ENCODE results near the gene H2BK1. TPM values are rescaled to one million over a fixed set of nuclear protein-coding genes. Genes with fewer than 3 reads are reported as not detected.

The H2BK1 gene
- total and polyA plus RNA-seq, 2 of the 13 experiments (the other 11 are each of a cell fraction or from before 2014, with no cell fraction given): not detected

GRCh38 chr7:151168003-151168786 is 42.1 kb downstream of the H2BK1 start (continued):
- TF ChIP-seq CERS6 (CRISPR knock-in tag; IDR thresholded peaks at IDR 0.05): no peak
- no peak for TF ChIP-seq HNRNPUL1 (IDR thresholded peaks at IDR 0.05; ENCODE audit: low read depth, low read length)
- TF ChIP-seq RBM39 (IDR thresholded peaks at IDR 0.05; ENCODE audit: low read depth, low read length, poor library complexity, severe bottlenecking): peak; percentile 56
- no peak for TF ChIP-seq MTF1 (CRISPR knock-in tag; IDR thresholded peaks at IDR 0.05)
- no peak for TF ChIP-seq ZNF484 (CRISPR knock-in tag; IDR thresholded peaks at IDR 0.05; ENCODE audit: borderline replicate concordance, low read depth)
- TF ChIP-seq THRA (CRISPR knock-in tag; IDR thresholded peaks at IDR 0.05; ENCODE audit: borderline replicate concordance): no peak
- TF ChIP-seq ZFX (CRISPR knock-in tag; IDR thresholded peaks at IDR 0.05; ENCODE audit: low read depth): no peak

- no peaks in the 10 kb centered on the region for H3K36me3 ChIP-seq (replicated peaks in 1 of 2; ENCODE audit: control insufficient read depth in 1 of 2, insufficient read depth in 2 of 2, low read length in 2 of 2)
- ATAC-seq (peak; percentile 76), DNase-seq (ENCODE audit: low spot score) (no peak), FAIRE-seq (no peak)
- no peaks in the 10 kb centered on the region for H3K4me1 ChIP-seq (ENCODE audit: insufficient read depth, low read length)
- no peaks in the 10 kb centered on the region for H3K9me3 ChIP-seq (ENCODE audit: low read length)
- no peak within 1 kb of the TSS for H2AFZ ChIP-seq (ENCODE audit: low read length)
- H3K4me3 ChIP-seq (replicated peaks in 1 of 3; ENCODE audit: insufficient read depth in 1 of 3, low read depth in 2 of 3, low read length in 3 of 3): peak within 1 kb of the TSS; percentile 47 to 71 (median 55); a peak in 5 of 6 replicates
- CTCF ChIA-PET (ENCODE audit: low intra/inter-chr PET ratio, low total read pairs): interaction anchor here (1.2 kb wide), 1 partner anchor 136 kb away, joined by 3 read pairs; no protein-coding TSS in a partner anchor
- intact Hi-C loops (cut with micrococcal nuclease; ENCODE audit: unreplicated experiment) (no loop called here), in situ Hi-C loops (cut with HindIII; ENCODE audit: extremely low pct_ligation_motif_present, low pct_unique_long_range_greater_than_20kb) (no loop called here)
- H3K4me2 ChIP-seq (ENCODE audit: low read depth, low read length): peak within 1 kb of the TSS; percentile 66
- H3K27ac ChIP-seq (ENCODE audit: extremely low read length, insufficient read depth, low read length): no peak within 1 kb of the TSS
- WGBS (ENCODE audit: low lambda C conversion rate): 3% methylated on average over 8 of the region's 101 CpGs
- no TSS peak for BruUV-seq (replicated peaks)
- no peak within 1 kb of the TSS for H3K9ac ChIP-seq (ENCODE audit: insufficient read depth, low read depth, low read length)
- H3K79me2 ChIP-seq (ENCODE audit: insufficient read depth, low read length): no peaks in the 10 kb centered on the region
- H3K27me3 ChIP-seq (ENCODE audit: control insufficient read depth in 1 of 2, insufficient read depth in 2 of 2, low read length in 2 of 2): peaks cover 9 to 66% of the 10 kb centered on the region in 2 experiments
- POLR2A ChIA-PET: no interaction called here
- H4K20me1 ChIP-seq (ENCODE audit: insufficient read depth, low read length): no peaks in the 10 kb centered on the region
- 0 out of 2 replicates have a peak, but pooled peaks have one; percentile 36 for TF ChIP-seq PRMT3 (CRISPR knock-in tag; IDR thresholded peaks at IDR 0.05; ENCODE audit: borderline replicate concordance, low read depth)
- no peak for TF ChIP-seq CREBL2 (CRISPR knock-in tag; IDR thresholded peaks at IDR 0.05; ENCODE audit: borderline replicate concordance)
- TF ChIP-seq GABPB1 (CRISPR knock-in tag; IDR thresholded peaks at IDR 0.05): 0 out of 2 replicates have a peak, but pooled peaks have one; percentile 21
- peak; percentile 25; the same call in 1 of the 2 replicates for TF ChIP-seq ZNF687 (CRISPR knock-in tag; IDR thresholded peaks at IDR 0.05)
These were observed 42.9 kb downstream of the H2BK1 start, which contains the start of gene GBX1 for GRCh38 chr7:151167197-151167961. Gene GBX1, minus strand, starts transcription at chr7:151167694. Its CDS starts 146 bp downstream, at chr7:151167548.
